HepG2 (cell line): ENCODE measurements around the gene CSTPP1. TPM values are rescaled to one million over a fixed set of nuclear protein-coding genes. Genes with fewer than 3 reads are reported as not detected.

Experiments
- BCL6 ChIP-seq: IDR thresholded peaks from 2 replicates; pipeline ENCODE4 v1.6.1; 2016; ENCODE audit warnings: missing genetic modification reagents, missing compliant biosample characterization
- CREB3 ChIP-seq: sonication (generic); formaldehyde crosslinking; IDR thresholded peaks from 2 replicates; pipeline ENCODE4 v1.5.0; 2020; ENCODE audit warnings: missing genetic modification reagents
- MTERF4 ChIP-seq: sonication (generic); formaldehyde crosslinking; IDR thresholded peaks from 2 replicates; pipeline ENCODE4 v1.8.0; 2023; ENCODE audit warnings: mild to moderate bottlenecking, missing genetic modification reagents
- NFYC ChIP-seq: IDR thresholded peaks from 2 replicates; pipeline ENCODE4 v1.6.1; 2016; ENCODE audit warnings: missing genetic modification reagents, missing compliant biosample characterization
- PAF1 ChIP-seq: IDR thresholded peaks from 2 replicates; pipeline ENCODE4 v1.6.1; 2016; ENCODE audit warnings: missing genetic modification reagents, missing compliant biosample characterization
- PCBP2 ChIP-seq: fragments of 200-400 bp; formaldehyde crosslinking; optimal IDR thresholded peaks from 2 replicates; pipeline ENCODE3; 2018; ENCODE audit warnings: low read length, low read depth; ENCODE audit not compliant: poor library complexity, severe bottlenecking
- RAD51 ChIP-seq: fragments of 450-650 bp; IDR thresholded peaks from 2 replicates; pipeline ENCODE4 v1.6.1; 2016; ENCODE audit warnings: borderline replicate concordance
- SNRNP70 ChIP-seq: fragments of 200-400 bp; formaldehyde crosslinking; IDR thresholded peaks from 2 replicates; pipeline ENCODE4 v1.6.1; 2017; ENCODE audit warnings: mild to moderate bottlenecking, low read depth, low read length, moderate library complexity
- TAF1 ChIP-seq: sonication (generic); formaldehyde crosslinking; IDR thresholded peaks from 2 replicates; pipeline ENCODE4 v1.4.0; 2020; ENCODE audit warnings: missing genetic modification reagents
- ZNF512 ChIP-seq: sonication (generic); formaldehyde crosslinking; IDR thresholded peaks from 2 replicates; pipeline ENCODE4 v1.4.0; 2020; ENCODE audit warnings: mild to moderate bottlenecking, missing genetic modification reagents
- ZNF766 ChIP-seq: sonication (generic); formaldehyde crosslinking; IDR thresholded peaks from 2 replicates; pipeline ENCODE4 v1.5.0; 2020; ENCODE audit warnings: missing genetic modification reagents, borderline replicate concordance
- ZSCAN21 ChIP-seq: sonication (generic); formaldehyde crosslinking; IDR thresholded peaks from 2 replicates; pipeline ENCODE4 v1.8.0; 2022; ENCODE audit warnings: mild to moderate bottlenecking, missing genetic modification reagents, moderate library complexity, borderline replicate concordance
- polyA plus RNA-seq, 8 experiments: library from polyadenylated mRNA; depleted of rRNA in 3 of 8; stranded (reverse) in 7 of 8; unstranded in 1 of 8; fragments of >200 nt; fragmentation: Illumina TruSeq in 4 of 8; extraction: Trizol in 4 of 8; gene quantifications; 2 replicates each; pipeline versions ENCODE4 v1.2.1 to v1.2.3, GENCODE V29; 2011 to 2016; ENCODE audit warnings: low read depth in 4 of 8, missing spikeins in 1 of 8, mixed read lengths in 1 of 8; ENCODE audit not compliant: insufficient read depth in 1 of 8
- total RNA-seq, 5 experiments: library from RNA; depleted of rRNA; stranded (reverse); fragments of >200 nt; fragmentation: Illumina TruSeq; extraction: Trizol; gene quantifications; 2 replicates each; pipeline ENCODE4 v1.2.3, GENCODE V29; 2016; ENCODE audit warnings: low read depth in 1 of 5
- TF ChIP-seq, protein P1 (sequence below): sonication (generic); formaldehyde crosslinking; IDR thresholded peaks from 2 replicates; pipeline ENCODE4 v1.4.0; 2020; ENCODE audit warnings: mild to moderate bottlenecking, missing genetic modification reagents
- TF ChIP-seq, protein P2 (sequence below): sonication (generic); formaldehyde crosslinking; IDR thresholded peaks from 2 replicates; pipeline ENCODE4 v1.4.0; 2020; ENCODE audit warnings: missing genetic modification reagents

CSTPP1 gene
- total and polyA plus RNA-seq, 2 of the 13 experiments (the other 11 are each of a cell fraction or from before 2014, with no cell fraction given) = 12.3 to 14.6 TPM

- TF ChIP-seq, protein P1, sequence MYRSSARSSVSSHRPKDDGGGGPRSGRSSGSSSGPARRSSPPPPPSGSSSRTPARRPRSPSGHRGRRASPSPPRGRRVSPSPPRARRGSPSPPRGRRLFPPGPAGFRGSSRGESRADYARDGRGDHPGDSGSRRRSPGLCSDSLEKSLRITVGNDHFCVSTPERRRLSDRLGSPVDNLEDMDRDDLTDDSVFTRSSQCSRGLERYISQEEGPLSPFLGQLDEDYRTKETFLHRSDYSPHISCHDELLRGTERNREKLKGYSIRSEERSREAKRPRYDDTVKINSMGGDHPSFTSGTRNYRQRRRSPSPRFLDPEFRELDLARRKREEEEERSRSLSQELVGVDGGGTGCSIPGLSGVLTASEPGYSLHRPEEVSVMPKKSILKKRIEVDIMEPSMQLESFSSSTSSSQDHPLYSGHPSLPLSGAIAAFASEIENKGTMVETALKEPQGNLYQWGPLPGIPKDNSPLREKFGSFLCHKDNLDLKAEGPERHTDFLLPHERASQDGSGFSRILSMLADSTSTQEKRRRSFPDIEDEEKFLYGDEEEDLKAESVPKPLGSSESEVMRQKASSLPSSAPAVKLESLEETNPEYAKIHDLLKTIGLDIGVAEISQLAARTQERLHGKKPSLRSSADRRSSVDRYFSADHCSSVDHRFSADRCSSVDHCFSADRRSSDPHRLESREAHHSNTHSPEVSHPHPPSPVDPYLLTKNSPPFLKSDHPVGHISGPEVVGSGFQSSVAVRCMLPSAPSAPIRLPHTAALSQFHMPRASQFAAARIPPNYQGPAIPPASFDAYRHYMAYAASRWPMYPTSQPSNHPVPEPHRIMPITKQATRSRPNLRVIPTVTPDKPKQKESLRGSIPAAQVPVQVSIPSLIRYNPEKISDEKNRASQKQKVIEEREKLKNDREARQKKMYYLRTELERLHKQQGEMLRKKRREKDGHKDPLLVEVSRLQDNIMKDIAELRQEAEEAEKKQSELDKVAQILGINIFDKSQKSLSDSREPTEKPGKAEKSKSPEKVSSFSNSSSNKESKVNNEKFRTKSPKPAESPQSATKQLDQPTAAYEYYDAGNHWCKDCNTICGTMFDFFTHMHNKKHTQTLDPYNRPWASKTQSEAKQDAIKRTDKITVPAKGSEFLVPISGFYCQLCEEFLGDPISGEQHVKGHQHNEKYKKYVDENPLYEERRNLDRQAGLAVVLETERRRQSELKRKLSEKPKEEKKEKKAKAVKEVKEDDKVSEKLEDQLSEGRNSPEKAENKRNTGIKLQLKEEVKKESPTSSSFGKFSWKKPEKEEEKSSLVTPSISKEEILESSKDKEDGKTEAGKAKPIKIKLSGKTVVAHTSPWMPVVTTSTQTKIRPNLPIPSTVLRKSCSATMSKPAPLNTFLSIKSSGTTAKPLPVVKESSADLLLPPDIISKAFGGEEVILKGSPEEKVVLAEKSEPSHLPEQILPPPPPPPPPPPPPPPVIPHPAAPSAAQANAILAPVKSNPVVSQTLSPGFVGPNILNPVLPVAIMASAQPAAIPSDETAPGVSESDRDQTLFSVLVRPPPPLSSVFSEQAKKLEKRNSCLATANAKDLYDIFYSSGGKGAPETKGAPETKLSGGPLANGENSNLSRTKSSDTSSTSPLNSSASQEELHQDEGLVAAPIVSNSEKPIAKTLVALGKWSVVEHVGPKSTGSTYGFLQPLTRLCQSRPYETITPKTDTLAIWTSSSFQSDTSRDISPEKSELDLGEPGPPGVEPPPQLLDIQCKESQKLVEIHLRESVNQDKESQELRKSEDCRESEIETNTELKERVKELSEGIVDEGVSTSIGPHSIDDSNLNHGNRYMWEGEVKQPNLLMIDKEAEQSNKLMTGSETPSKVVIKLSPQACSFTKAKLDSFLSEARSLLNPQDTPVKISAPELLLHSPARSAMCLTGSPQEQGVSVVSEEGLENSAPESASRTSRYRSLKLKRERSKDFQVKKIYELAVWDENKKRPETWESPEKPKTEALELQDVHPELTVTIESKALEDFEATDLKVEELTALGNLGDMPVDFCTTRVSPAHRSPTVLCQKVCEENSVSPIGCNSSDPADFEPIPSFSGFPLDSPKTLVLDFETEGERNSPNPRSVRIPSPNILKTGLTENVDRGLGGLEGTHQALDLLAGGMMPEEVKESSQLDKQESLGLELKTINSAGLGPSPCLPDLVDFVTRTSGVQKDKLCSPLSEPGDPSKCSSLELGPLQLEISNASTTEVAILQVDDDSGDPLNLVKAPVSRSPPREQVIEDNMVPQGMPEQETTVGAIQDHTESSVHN (CRISPR knock-in tag) = no peak
- no peak for TF ChIP-seq PAF1 (CRISPR knock-in tag)
- TF ChIP-seq RAD51 = no peak
- TF ChIP-seq PCBP2 = no peak
- no peak for TF ChIP-seq SNRNP70
- TF ChIP-seq ZNF766 (CRISPR knock-in tag) = no peak
- no peak for TF ChIP-seq CREB3 (CRISPR knock-in tag)
- TF ChIP-seq ZNF512 (CRISPR knock-in tag) = no peak
- TF ChIP-seq, protein P2, sequence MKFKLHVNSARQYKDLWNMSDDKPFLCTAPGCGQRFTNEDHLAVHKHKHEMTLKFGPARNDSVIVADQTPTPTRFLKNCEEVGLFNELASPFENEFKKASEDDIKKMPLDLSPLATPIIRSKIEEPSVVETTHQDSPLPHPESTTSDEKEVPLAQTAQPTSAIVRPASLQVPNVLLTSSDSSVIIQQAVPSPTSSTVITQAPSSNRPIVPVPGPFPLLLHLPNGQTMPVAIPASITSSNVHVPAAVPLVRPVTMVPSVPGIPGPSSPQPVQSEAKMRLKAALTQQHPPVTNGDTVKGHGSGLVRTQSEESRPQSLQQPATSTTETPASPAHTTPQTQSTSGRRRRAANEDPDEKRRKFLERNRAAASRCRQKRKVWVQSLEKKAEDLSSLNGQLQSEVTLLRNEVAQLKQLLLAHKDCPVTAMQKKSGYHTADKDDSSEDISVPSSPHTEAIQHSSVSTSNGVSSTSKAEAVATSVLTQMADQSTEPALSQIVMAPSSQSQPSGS = peak; percentile 32; the same call in 1 of the 2 replicates
- TF ChIP-seq NFYC = no peak
- no peak for TF ChIP-seq BCL6 (CRISPR knock-in tag)
- no peak for TF ChIP-seq ZSCAN21 (CRISPR knock-in tag)
- TF ChIP-seq TAF1 (CRISPR knock-in tag) = 0 out of 2 replicates have a peak, but pooled peaks have one; percentile 32
- no peak; the same call in 1 of the 2 replicates for TF ChIP-seq MTERF4 (CRISPR knock-in tag)
Measured at GRCh38 chr11:46936138-46937110, at the start of gene CSTPP1 (continued).
